ENCODE results near the gene CDH13.

Gene CDH13

GRCh38 chr16:83356266-83356665 lies 729.5 kb downstream of the CDH13 start:
- peak; percentile 7 for DNase-seq (ENCODE audit: low spot score)

GRCh38 chr16:83356986-83357385 lies 730.2 kb downstream of the CDH13 start:
- DNase-seq (ENCODE audit: low spot score), result no peak

DNA sequence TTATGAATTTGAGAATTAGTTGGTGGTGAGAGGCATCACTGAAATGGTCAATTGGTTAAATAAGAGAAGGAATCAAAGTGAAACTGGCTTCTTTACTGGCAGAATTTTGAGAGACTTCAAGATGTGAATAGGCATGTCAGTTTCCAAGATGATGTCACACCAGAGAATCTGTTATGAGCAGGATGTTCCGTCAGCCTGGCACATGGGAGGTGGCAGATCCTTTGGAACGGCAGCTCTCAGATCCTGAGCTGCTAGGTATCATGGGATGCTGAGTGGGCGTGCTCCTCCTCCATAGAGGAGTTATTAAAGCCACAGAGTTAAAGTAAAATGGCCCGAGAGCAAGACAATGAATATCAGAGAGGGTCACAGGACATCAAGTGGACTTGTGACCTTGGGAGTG lies 736.8 kb downstream of the CDH13 start:
- no peak for DNase-seq (ENCODE audit: low spot score)

- DNase-seq (ENCODE audit: low spot score), result no peak
Observed at GRCh38 chr16:83365166-83365565, 738.4 kb downstream of the CDH13 start.

GRCh38 chr16:83366228-83366627 lies 739.5 kb downstream of the CDH13 start:
- no peak for DNase-seq (ENCODE audit: low spot score)

DNA sequence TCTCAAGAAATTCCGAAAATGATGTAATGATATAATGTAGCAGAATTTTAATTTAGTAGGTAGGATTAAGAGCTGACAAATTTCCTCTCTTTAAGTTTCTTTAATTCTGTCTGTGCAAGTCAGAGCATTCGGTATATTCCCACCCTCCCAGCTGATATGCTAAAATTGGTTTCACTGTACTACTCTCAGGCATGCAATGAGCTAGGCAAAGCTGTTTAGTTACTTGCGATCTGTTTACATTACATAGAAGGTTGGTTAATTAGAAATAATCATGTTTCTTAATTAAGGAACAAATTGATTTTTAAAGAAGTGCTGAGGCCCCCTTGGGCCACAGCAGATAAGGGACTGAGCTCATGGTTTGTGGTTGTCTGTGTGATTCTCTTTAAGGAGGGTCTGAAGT lies 748.2 kb downstream of the CDH13 start:
- DNase-seq (ENCODE audit: low spot score), result no peak

GRCh38 chr16:83389751-83390150 lies 763.0 kb downstream of the CDH13 start:
- no peak for DNase-seq (ENCODE audit: low spot score)

GRCh38 chr16:83390759-83391158 lies 764.0 kb downstream of the CDH13 start:
- DNase-seq (ENCODE audit: low spot score), result no peak

GRCh38 chr16:83392743-83393142 lies 766.0 kb downstream of the CDH13 start:
- no peak for DNase-seq (ENCODE audit: low spot score)

- DNase-seq (ENCODE audit: low spot score), result no peak
Observed at GRCh38 chr16:83393196-83393981, 766.6 kb downstream of the CDH13 start.

- no peak for DNase-seq (ENCODE audit: low spot score)
Observed at GRCh38 chr16:83397601-83398291, 771.0 kb downstream of the CDH13 start.

DNA sequence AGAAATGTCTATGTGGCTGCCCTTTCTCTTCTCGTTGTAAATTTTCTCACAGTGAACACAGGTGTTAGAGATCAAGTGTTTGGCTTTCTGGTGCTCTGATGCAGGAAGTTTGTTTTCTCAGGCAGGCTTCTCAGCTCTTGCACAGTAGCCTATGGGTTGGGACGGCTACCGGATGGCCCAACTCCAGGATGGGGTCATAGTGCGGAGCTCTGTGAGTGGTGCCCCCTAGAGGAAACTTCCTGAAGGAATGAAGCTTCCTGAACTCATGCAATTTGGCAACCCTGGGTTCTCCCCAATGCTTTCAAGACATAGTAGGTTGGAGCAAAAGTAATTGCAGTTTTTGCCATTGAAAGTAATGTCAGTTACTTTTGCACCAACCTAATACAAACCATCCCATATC lies 773.5 kb downstream of the CDH13 start:
- no peak for DNase-seq (ENCODE audit: low spot score)

DNA sequence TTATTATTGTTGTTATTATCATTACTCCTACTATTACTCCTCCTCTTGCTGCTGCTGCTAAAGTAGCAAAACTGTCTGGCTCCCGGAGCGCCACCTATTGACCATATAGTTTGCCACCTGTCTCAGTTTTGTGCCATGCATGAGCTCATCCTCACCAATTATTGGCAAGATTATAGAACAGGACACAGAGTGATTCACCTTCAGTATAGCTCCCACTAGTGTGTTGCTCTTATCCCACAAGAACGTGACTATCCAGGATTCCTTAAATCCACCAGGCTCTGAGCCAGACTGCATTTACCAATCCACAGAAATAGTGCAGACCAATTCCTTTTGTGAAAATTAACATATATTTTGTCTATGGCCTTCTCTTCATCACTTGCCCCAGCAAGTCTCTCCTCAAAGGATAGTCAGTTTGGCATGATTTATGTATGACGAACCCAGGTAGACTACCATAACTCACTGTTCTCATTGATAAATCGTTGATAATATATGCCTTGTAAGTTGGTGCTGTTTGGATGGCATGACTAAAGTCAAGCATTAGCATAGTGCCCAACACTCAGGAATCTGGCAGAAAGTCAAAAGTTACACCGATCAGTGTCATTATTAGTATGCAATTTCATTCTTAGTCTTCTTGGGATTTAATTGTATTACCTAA lies 775.5 kb downstream of the CDH13 start:
- no peak for DNase-seq (ENCODE audit: low spot score)

- DNase-seq (ENCODE audit: low spot score), result no peak
Observed at GRCh38 chr16:83402967-83403366, 776.2 kb downstream of the CDH13 start.

DNA sequence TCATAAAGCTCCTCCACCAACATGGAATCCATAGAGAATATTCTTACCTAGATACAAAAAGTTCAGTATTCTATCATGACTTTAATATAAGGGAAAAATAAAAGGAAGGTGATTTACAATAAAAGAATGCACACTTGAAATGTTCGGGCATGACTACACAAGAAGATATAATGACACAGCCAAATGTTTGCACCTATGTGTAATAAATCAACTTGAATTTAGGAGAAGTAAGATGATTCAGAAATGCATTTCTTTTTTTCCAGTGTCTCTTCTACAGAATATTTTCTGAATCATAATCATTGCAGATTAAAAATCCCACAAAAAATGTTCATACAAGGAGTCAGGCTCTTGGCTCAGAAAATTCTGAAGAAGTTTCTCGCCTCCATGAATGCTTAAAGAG lies 777.0 kb downstream of the CDH13 start:
- no peak for DNase-seq (ENCODE audit: low spot score)

DNA sequence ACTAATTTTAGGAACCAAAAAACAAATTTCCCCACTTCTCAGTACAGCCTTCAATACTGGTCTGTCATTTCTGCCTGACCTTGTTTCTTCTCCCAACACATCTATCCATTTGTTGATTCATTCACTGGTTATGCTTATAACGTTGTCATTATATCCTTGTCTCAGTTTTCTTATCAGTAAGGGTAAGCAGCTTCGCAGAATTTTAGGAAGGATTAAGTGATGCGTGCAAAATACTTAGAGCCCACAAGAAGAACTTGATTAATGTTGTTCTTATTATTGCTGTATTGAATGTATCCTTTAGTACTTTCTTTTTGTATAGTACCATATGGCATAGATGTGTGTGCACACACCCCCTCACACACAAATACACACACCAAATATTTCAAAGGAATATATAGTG lies 777.5 kb downstream of the CDH13 start:
- no peak for DNase-seq (ENCODE audit: low spot score)

DNA sequence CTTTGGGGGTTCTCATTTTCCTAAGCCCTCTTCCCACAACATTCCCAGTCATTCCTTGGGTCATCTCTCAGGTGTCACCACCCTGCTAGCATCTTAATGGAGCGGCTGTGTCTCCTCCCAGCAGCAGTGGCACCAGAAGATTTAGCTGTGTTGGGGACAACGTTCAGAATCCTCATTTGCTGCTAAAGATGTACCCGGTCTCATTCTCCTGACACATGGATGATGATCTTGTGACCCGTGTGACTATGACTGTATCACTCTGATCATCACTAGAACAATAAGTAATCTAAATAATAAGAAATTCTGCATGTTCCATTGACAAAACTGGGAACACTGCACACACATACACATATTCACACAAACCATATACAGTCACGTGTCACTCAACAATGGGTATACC lies 781.2 kb downstream of the CDH13 start:
- DNase-seq (ENCODE audit: low spot score), result no peak

DNA sequence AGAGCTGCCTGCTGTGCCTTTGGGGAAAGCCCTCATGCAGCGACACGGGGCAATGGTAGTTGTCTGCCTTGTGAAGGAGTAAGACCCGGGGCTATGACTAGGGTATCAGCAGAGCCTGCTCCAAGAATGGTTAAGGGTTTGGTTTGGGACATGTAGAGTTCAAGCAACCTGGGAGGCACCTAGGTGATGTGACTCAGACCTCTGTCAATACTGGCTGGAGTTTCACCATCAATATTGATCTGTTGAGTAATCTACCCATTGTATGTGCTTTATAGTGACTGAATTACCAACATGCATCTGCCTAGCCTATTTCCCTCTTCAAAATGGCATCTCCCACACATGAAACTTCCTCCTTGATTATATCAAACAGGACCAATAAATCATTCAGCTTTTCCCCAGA lies 782.6 kb downstream of the CDH13 start:
- no peak for DNase-seq (ENCODE audit: low spot score)

DNA sequence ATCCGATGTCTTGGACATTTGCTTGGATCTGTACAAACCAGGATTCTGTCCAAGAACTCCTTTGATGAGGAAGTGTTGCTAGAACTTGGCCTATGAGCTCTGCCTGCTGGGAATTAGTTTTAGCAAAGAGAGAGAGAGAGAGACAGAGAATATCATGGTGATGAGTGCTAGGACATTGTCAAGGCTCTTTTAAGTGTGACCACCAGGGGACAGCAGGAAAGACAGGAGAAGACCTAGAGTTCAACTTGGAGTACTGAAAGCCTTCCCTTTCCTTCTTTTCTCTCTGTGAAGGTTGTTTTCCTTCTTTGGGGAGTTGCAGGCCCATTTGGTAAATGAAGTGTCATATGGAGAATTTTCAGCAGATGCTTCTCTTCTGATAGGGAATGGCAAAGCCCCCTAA lies 791.8 kb downstream of the CDH13 start:
- no peak for DNase-seq (ENCODE audit: low spot score)

DNA sequence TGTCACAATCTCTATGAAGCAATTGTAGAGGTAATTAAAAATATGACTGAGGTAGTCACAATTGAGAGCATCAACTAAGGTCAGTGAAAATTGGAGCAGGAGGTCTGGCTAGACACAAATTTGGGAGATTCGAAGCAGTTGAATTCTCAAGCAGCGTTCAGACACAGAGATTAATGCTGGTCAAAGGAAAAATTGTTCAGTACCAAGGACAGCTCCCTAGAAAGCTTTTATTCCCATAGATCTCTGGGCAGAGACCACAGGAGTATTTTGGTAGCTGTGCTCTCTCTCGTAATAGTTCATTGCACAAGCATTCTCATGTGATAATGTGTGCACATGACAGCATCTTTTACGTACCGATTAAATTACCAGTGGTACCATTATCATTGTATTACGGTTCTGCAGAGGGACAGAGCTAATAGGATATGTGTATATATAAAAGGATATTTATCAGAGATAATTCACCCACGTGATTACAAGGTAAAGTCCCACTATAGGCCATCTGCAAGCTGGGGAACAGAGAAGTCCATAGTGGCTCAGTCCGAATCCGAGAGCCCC lies 793.5 kb downstream of the CDH13 start:
- DNase-seq (ENCODE audit: low spot score), result no peak

DNA sequence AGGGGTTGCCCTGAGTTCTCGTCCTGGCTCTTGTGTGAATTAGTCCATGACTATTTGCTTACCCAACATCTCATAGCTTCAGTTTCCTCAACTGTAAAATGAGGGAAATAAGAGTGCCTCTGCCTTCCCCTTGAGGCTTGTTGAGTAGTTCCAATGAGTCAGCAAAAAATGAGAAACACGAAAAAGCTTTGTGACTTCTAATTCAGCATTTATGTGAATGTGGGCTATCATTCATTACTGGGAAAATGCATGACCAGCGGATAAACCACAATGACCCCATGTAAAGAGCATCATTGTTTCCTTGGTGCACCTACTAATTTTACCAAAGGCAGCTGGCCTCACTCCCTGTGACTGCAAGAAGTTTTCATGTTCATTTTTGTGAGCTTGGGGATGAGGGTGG lies 806.4 kb downstream of the CDH13 start:
- DNase-seq (ENCODE audit: low spot score), result no peak

GRCh38 chr16:83437036-83437435 lies 810.3 kb downstream of the CDH13 start:
- no peak for DNase-seq (ENCODE audit: low spot score)

GRCh38 chr16:83438326-83438725 lies 811.6 kb downstream of the CDH13 start:
- no peak for DNase-seq (ENCODE audit: low spot score)
